ENCODE results near the gene PLA2G4D. TPM values are rescaled to one million over a fixed set of nuclear protein-coding genes. Genes with fewer than 3 reads are reported as not detected.
A peak's percentile ranks its signal among the peaks of the same experiment; 100 is the strongest.

Gene PLA2G4D
- total and polyA plus RNA-seq, 2 experiments from 2014 or later, result 0.07 to 0.15 TPM

DNA sequence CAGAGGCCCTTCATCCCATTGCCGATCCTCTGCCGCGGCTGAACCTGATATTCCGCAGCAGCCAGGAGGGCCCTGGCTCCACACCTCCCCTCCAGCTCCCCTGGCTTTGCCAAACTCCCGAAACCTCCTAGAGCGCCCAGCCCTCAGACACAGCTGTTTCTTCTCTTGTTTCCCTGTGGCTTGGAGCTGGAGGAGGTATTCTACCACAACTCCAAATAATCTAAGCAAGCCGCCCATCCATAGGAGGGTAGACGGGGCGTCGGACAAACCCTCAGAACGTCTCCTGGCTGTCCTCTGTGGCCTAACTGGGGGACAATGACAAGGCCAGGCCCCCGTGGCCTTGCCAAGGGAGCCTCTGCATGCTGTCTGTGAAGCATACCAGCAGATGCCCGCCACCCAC is 10.4 kb downstream of the PLA2G4D start (continued):
- TF ChIP-seq CTCF (conservative IDR thresholded peaks at IDR 0.05; ENCODE audit: low read depth in 2 of 2) (no peak), ZNF114 (CRISPR knock-in tag; IDR thresholded peaks at IDR 0.05) (no peak), STAT1 (IDR thresholded peaks at IDR 0.05; ENCODE audit: unreplicated experiment) (no peak), POLR2AphosphoS5 (IDR thresholded peaks at IDR 0.05; ENCODE audit: low read depth) (no peak), CREB1 (CRISPR knock-in tag; IDR thresholded peaks at IDR 0.05; ENCODE audit: low read depth) (no peak), REST (IDR thresholded peaks at IDR 0.05; ENCODE audit: unreplicated experiment) (no peak), JUNB (IDR thresholded peaks at IDR 0.05; ENCODE audit: unreplicated experiment) (no peak)

- ATAC-seq, result no peak
- DNase-seq (ENCODE audit: low spot score), result no peak
- H3K4me3 Mint-ChIP-seq, result no peak overlapping the region
- no peak overlapping the region for H3K4me3 ChIP-seq
- H3K4me2 ChIP-seq, result no peak overlapping the region
- peaks cover 28% of the 10 kb centered on the region for H3K4me1 Mint-ChIP-seq
- H4K20me1 ChIP-seq (replicated peaks; ENCODE audit: insufficient read depth), result no peaks in the 10 kb centered on the region
- no peaks in the 10 kb centered on the region for H3K79me2 ChIP-seq (replicated peaks; ENCODE audit: insufficient read depth)
- H3F3A ChIP-seq (replicated peaks; ENCODE audit: low read depth), result no peaks in the 10 kb centered on the region
- H2AFZ ChIP-seq, result peak overlapping the region; percentile 52; the same call in 1 of the 2 replicates
- no peaks in the 10 kb centered on the region for H3K27me3 ChIP-seq (ENCODE audit: insufficient read depth)
- H3K27ac ChIP-seq (ENCODE audit: low read depth), result no peak overlapping the region
- no peak overlapping the region for H3K27ac Mint-ChIP-seq
- H3K9me2 ChIP-seq (ENCODE audit: insufficient read depth), result no peaks in the 10 kb centered on the region
- H3K4me1 ChIP-seq (ENCODE audit: insufficient read depth), result peaks cover 18% of the 10 kb centered on the region
- no peaks in the 10 kb centered on the region for H3K36me3 Mint-ChIP-seq (ENCODE audit: low read depth)
- H3K27me3 Mint-ChIP-seq (ENCODE audit: insufficient read depth, low read depth, poor library complexity), result peaks cover 10% of the 10 kb centered on the region
- no peaks in the 10 kb centered on the region for H3K36me3 ChIP-seq (ENCODE audit: insufficient read depth)
- H3K9me3 Mint-ChIP-seq, result no peaks in the 10 kb centered on the region; the same call in 2 of the 3 replicates
- no peak for TF ChIP-seq ZNF114 (CRISPR knock-in tag; IDR thresholded peaks at IDR 0.05)
- TF ChIP-seq NANOG (IDR thresholded peaks at IDR 0.05; ENCODE audit: borderline replicate concordance), result no peak
- no peak for TF ChIP-seq ZNF331 (CRISPR knock-in tag; IDR thresholded peaks at IDR 0.05; ENCODE audit: low read depth)
- TF ChIP-seq ZNF462 (CRISPR knock-in tag; IDR thresholded peaks at IDR 0.05), result no peak
- TF ChIP-seq EZH2phosphoT487 (IDR thresholded peaks at IDR 0.05; ENCODE audit: unreplicated experiment), result no peak
- TF ChIP-seq EZH2 (IDR thresholded peaks at IDR 0.05; ENCODE audit: low read depth, unreplicated experiment), result no peak
- no peak for TF ChIP-seq STAT1 (IDR thresholded peaks at IDR 0.05; ENCODE audit: unreplicated experiment)
- no peak for TF ChIP-seq CREB1 (CRISPR knock-in tag; IDR thresholded peaks at IDR 0.05; ENCODE audit: low read depth)
- no peak for TF ChIP-seq JUNB (IDR thresholded peaks at IDR 0.05; ENCODE audit: unreplicated experiment)
- no peak for TF ChIP-seq POLR2AphosphoS5 (IDR thresholded peaks at IDR 0.05; ENCODE audit: low read depth)
- TF ChIP-seq ETS1 (IDR thresholded peaks at IDR 0.05), result no peak
Observed at GRCh38 chr15:42083605-42083908, 10.8 kb downstream of the PLA2G4D start.
